K562 (cell line): ENCODE results near the gene DHDH. TPM values are rescaled to one million over a fixed set of nuclear protein-coding genes. Genes with fewer than 3 reads are reported as not detected.

Experiments
- ARID3A ChIP-seq: IDR thresholded peaks from 2 replicates; pipeline ENCODE4 v1.6.1; 2012; ENCODE audit warnings: low read depth, low read length, improper control_type of control experiment, borderline replicate concordance
- CBFA2T2 ChIP-seq: fragments of 450-650 bp; conservative IDR thresholded peaks from 2 replicates; pipeline ENCODE4 v1.6.1; 2017; ENCODE audit warnings: mild to moderate bottlenecking
- CREB1 ChIP-seq, 2 experiments: sonication (generic) in 1 of 2; formaldehyde crosslinking in 1 of 2; IDR thresholded peaks; 2 replicates each; pipeline versions ENCODE4 v1.6.1 to v1.8.0; 2012 to 2022; ENCODE audit warnings: inconsistent platforms in 1 of 2, mild to moderate bottlenecking in 1 of 2, missing genetic modification reagents in 1 of 2, moderate library complexity in 1 of 2
- E2F3 ChIP-seq: fragments of 250-450 bp; sonication (Bioruptor Pico); IDR thresholded peaks from 2 replicates; pipeline ENCODE4 v1.4.0; 2020; ENCODE audit warnings: mild to moderate bottlenecking
- GTF2B ChIP-seq: IDR thresholded peaks from 2 replicates; pipeline ENCODE4 v1.6.1; 2011; ENCODE audit not compliant: insufficient read length; ENCODE audit errors: extremely low read depth
- LCOR ChIP-seq: sonication (generic); formaldehyde crosslinking; IDR thresholded peaks from 2 replicates; pipeline ENCODE4 v1.8.0; 2022; ENCODE audit warnings: mild to moderate bottlenecking, missing genetic modification reagents
- MED1 ChIP-seq: sonication (generic); formaldehyde crosslinking; IDR thresholded peaks from 2 replicates; pipeline ENCODE4 v1.8.1; 2023; ENCODE audit warnings: missing genetic modification reagents, borderline replicate concordance
- MXI1 ChIP-seq: IDR thresholded peaks from 2 replicates; pipeline ENCODE4 v1.6.1; 2011; ENCODE audit warnings: low read depth, mild to moderate bottlenecking, improper control_type of control experiment, low read length
- PTBP1 ChIP-seq: fragments of 200-400 bp; formaldehyde crosslinking; IDR thresholded peaks from 2 replicates; pipeline ENCODE4 v1.6.1; 2017; ENCODE audit warnings: low read depth, low read length
- RAD51 ChIP-seq: fragments of 450-650 bp; IDR thresholded peaks from 2 replicates; pipeline ENCODE4 v1.7.1; 2016; ENCODE audit warnings: low read depth, mild to moderate bottlenecking, borderline replicate concordance
- RUNX1 ChIP-seq: sonication (generic); IDR thresholded peaks from 2 replicates; pipeline ENCODE4 v1.6.1; 2016; ENCODE audit warnings: antibody characterized with exemption, low read depth
- SPI1 ChIP-seq: IDR thresholded peaks from 2 replicates; pipeline ENCODE4 v1.6.1; 2011; ENCODE audit warnings: low read depth, low read length, control low read depth, borderline replicate concordance
- SUPT5H ChIP-seq: fragments of 450-650 bp; IDR thresholded peaks from 2 replicates; pipeline ENCODE4 v1.6.1; 2016
- TBL1XR1 ChIP-seq, 2 experiments: IDR thresholded peaks; 2 replicates each; pipeline ENCODE4 v1.6.1; 2012; ENCODE audit warnings: improper control_type of control experiment in 2 of 2, low read length in 2 of 2, mild to moderate bottlenecking in 1 of 2
- THAP7 ChIP-seq: fragments of 250-450 bp; sonication (Bioruptor Pico); IDR thresholded peaks from 2 replicates; pipeline ENCODE4 v1.5.0; 2021
- ZNF121 ChIP-seq: sonication (generic); formaldehyde crosslinking; conservative IDR thresholded peaks from 2 replicates; pipeline ENCODE4 v1.8.0; 2022; ENCODE audit warnings: missing genetic modification reagents
- polyA plus RNA-seq, 8 experiments: library from polyadenylated mRNA; depleted of rRNA in 4 of 8; stranded (reverse) in 5 of 8; unstranded in 3 of 8; fragments of >200 nt; fragmentation: Nextera tagmentation in 2 of 8; fragmentation: Illumina TruSeq in 1 of 8; extraction: Ambion mirVana in 2 of 8; extraction: Trizol in 1 of 8; gene quantifications; 2 replicates each; pipeline versions ENCODE4 v1.2.1 to v1.2.3, GENCODE V29; 2011 to 2014; ENCODE audit warnings: inconsistent platforms in 1 of 8, missing spikeins in 1 of 8
- total RNA-seq, 7 experiments: library from RNA; depleted of rRNA in 6 of 7; stranded (reverse); fragments of >200 nt in 6 of 7; fragmentation: Illumina TruSeq in 2 of 7; extraction: Trizol in 2 of 7; gene quantifications; 2 replicates each; pipeline versions ENCODE4 v1.2.1 to v1.2.3, GENCODE V29; 2011 to 2021; ENCODE audit warnings: low replicate concordance in 1 of 7
- TF ChIP-seq, protein P1 (sequence below): sonication (generic); IDR thresholded peaks from 2 replicates; pipeline ENCODE4 v1.6.1; 2016
- TF ChIP-seq, protein P2 (sequence below): fragments of 450-650 bp; IDR thresholded peaks from 2 replicates; pipeline ENCODE4 v1.6.1; 2017; ENCODE audit warnings: antibody characterized with exemption, mild to moderate bottlenecking

DHDH gene
- total and polyA plus RNA-seq, 9 of the 15 experiments (the other 6 are each of a cell fraction or from before 2014, with no cell fraction given) = 0.37 to 1.9 (median 0.87) TPM

DNA sequence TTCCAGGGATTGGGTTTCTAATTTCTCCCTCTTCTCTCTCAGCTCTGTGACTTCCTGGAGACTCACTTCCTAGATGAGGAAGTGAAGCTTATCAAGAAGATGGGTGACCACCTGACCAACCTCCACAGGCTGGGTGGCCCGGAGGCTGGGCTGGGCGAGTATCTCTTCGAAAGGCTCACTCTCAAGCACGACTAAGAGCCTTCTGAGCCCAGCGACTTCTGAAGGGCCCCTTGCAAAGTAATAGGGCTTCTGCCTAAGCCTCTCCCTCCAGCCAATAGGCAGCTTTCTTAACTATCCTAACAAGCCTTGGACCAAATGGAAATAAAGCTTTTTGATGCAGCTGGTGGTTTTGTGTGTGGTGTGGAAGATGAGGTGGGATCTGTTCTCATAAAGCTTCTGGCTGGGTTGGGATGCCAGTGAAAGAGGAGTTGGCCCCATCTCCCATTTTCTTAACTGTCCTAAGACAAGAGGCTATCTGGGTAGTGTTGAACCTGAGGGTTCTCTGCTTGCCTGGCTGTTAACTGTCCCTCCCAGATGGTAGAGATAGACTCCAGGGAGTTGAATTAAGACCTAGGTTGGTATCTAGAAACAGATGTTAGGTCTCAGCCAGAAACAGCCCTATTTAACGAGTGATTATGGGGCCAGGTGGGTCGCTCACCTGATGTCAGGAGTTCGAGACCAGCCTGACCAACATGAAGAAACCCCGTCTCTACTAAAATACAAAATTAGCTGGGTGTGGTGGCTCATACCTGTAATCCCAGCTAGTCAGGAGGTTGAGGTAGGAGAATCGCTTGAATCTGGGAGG, 33.2 kb downstream of the DHDH start (continued):
- peak; percentile 64 for TF ChIP-seq THAP7 (CRISPR knock-in tag)
- TF ChIP-seq SUPT5H = peak; percentile 78
- TF ChIP-seq SPI1 = peak; percentile 92
- peak; percentile 14; the same call in 1 of the 2 replicates for TF ChIP-seq CBFA2T2
- no peak; the same call in 1 of the 2 replicates for TF ChIP-seq MED1 (CRISPR knock-in tag)
- TF ChIP-seq, protein P1, sequence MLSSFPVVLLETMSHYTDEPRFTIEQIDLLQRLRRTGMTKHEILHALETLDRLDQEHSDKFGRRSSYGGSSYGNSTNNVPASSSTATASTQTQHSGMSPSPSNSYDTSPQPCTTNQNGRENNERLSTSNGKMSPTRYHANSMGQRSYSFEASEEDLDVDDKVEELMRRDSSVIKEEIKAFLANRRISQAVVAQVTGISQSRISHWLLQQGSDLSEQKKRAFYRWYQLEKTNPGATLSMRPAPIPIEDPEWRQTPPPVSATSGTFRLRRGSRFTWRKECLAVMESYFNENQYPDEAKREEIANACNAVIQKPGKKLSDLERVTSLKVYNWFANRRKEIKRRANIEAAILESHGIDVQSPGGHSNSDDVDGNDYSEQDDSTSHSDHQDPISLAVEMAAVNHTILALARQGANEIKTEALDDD = peak; percentile 34; the same call in 1 of the 2 replicates
- TF ChIP-seq MXI1 = 0 out of 2 replicates have a peak, but pooled peaks have one; percentile 23
- TF ChIP-seq GTF2B = no peak
- TF ChIP-seq LCOR (CRISPR knock-in tag) = peak; percentile 17; the same call in 1 of the 2 replicates
- TF ChIP-seq E2F3 (CRISPR knock-in tag) = no peak
- no peak for TF ChIP-seq ARID3A
- TF ChIP-seq PTBP1 = peak; percentile 95
- TF ChIP-seq ZNF121 (CRISPR knock-in tag) = no peak
- TF ChIP-seq CREB1 (IDR thresholded peaks at IDR 0.05) = no peak; the same call in 1 of the 2 replicates
- TF ChIP-seq CREB1 (CRISPR knock-in tag; IDR thresholded peaks at IDR 0.05) = peak; percentile 14; the same call in 1 of the 2 replicates
- TF ChIP-seq TBL1XR1 (IDR thresholded peaks at IDR 0.05; ENCODE audit: low read length in 2 of 2) = 0 out of 4 replicates have a peak, but pooled peaks have one; percentile 2 to 5
- TF ChIP-seq RUNX1 = 0 out of 2 replicates have a peak, but pooled peaks have one; percentile 30
- TF ChIP-seq, protein P2, sequence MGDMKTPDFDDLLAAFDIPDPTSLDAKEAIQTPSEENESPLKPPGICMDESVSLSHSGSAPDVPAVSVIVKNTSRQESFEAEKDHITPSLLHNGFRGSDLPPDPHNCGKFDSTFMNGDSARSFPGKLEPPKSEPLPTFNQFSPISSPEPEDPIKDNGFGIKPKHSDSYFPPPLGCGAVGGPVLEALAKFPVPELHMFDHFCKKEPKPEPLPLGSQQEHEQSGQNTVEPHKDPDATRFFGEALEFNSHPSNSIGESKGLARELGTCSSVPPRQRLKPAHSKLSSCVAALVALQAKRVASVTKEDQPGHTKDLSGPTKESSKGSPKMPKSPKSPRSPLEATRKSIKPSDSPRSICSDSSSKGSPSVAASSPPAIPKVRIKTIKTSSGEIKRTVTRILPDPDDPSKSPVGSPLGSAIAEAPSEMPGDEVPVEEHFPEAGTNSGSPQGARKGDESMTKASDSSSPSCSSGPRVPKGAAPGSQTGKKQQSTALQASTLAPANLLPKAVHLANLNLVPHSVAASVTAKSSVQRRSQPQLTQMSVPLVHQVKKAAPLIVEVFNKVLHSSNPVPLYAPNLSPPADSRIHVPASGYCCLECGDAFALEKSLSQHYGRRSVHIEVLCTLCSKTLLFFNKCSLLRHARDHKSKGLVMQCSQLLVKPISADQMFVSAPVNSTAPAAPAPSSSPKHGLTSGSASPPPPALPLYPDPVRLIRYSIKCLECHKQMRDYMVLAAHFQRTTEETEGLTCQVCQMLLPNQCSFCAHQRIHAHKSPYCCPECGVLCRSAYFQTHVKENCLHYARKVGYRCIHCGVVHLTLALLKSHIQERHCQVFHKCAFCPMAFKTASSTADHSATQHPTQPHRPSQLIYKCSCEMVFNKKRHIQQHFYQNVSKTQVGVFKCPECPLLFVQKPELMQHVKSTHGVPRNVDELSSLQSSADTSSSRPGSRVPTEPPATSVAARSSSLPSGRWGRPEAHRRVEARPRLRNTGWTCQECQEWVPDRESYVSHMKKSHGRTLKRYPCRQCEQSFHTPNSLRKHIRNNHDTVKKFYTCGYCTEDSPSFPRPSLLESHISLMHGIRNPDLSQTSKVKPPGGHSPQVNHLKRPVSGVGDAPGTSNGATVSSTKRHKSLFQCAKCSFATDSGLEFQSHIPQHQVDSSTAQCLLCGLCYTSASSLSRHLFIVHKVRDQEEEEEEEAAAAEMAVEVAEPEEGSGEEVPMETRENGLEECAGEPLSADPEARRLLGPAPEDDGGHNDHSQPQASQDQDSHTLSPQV = no peak
- peak; percentile 59; the same call in 1 of the 2 replicates for TF ChIP-seq RAD51
